RPMI8226 (cell line): ENCODE measurements around the gene SELENOH.

Experiments used
- DNase-seq: peaks from one replicate; pipeline ENCODE4 v3.0.0-alpha.2; 2015

Gene SELENOH

DNA sequence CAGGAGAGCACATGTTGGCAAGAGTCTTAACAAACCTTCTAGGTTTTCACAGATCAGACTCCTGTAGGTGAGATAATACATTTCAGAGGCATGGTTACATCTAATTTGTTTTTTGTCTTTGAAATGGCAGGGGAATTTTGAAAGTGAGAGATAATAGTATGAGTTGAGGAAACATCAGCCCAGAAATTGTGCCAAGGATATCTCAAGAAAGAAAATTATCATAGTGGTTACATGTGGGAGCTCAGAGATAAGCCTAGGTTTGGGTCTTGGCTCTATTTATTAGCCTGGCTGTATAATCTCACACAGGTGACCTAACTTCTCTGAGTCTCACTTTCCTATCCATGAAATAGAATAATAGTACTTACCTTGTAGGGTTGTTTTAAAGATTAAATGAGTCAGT, 9.9 kb downstream of the SELENOH start:
- no peak for DNase-seq

DNA sequence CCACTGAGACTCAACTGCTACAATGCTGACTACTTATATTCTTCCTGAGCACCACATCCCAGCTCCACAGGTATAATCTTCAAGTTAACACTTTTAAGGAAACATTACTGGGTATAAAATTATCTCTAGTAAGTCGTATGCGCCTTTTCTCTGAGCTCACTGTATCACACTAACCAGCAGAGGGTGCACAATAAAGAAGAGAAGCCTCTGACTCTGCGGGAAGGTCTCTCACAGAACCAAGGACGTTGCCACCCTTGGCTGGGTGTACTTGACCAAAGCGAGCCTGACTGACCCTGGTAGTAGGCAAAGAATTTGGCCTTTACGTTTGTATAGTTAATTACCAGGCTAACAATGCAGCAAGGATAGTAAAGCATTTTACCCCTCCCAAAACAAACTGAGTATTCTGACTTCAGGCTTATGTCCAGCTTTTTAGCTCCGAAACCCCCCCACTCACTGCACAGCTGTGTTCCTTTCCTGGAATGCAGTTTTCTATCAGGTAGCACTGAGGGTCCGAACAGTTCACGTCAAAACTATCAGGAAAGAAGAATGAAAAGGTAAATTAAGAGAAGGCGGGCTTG, 10.5 kb downstream of the SELENOH start, which contains the start of gene BTBD18:
Gene BTBD18, minus strand, starts transcription at position 144 of the 578 bp plus-strand sequence. CDS start 631 bp downstream, outside the sequence.
- peak; percentile 10 for DNase-seq

DNA sequence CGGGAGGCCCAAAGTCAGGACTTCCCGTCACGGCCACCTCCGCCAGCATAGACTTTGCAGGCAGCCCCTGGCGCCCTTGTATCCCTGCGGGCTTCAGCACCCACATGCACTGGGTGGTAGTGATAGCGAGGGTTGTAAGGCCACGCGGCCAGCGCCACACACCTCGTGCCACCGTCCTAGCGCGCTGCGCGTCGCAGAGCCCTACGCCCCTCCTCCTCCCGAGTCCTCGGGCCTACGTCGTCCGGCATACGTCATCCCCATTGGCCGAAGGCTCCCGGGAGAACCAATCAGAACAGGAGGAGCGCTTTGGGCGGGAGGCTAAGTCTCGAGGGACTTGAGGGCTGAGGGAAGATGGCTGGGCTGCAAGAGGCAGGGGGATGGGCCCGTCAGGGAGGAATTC, 11.7 kb downstream of the SELENOH start:
- no peak for DNase-seq

DNA sequence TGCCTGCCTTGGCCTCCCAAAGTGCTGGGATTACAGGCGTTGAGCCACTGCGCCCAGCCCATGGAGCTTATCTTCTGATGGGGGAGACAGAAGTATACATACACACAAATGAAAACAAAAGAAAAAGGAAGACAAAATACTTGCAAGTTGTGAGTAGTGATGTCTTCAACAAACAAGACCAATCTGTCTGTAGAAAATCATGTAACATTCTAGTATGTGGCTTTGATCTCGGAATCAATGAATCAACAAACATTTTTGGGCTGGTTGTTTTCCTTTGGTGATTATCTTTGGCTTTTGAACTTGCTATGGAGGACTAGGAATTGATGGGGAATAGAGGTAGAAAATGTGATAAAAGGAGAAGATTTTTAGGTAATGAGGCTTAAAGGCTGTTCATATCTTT, 16.9 kb downstream of the SELENOH start:
- DNase-seq: no peak

DNA sequence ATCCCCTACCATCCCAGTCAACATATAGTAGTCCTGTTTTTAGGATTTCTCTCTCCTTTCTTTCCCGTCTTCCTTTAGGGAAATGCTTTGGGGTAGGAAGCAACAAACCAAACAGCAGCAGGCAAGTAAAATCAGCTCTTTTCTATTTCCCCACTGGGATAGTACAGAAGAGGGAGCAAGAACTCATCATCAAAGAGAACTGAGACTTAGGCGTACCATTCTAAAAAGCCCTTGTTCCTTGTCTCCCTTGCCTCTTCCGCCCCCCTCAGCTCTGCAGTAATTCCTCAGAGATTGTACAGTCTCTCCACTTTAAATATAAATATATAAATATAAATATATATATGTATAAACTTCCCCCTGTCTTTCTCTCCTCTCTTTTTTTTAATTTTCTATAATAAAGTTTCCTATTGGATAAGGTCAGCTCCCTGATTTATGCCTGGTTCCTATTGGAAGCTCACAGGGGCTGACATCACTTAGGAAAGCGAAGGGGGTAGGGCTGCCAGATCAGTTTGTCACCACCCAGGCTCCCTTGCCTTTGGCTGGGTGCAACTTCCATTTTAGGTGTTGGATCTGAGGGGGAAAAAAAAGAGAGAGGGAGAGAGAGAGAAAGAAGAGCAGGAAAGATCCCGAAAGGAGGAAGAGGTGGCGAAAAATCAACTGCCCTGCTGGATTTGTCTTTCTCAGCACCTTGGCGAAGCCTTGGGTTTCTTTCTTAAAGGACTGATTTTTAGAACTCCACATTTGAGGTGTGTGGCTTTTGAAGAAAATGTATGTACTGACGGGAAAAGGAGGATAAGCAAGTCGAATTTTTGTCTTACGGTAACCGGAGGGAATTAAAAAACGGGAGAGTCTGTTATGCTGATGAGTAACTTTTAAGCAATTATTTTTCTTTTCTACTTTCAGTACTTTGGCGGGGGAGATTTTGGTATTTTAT, 20.3 kb downstream of the SELENOH start, which contains the start of gene CTNND1:
Gene CTNND1, plus strand, starts transcription at position 502 of the 934 bp plus-strand sequence. CDS start 29,677 bp downstream, outside the sequence.
- no peak for DNase-seq

DNA sequence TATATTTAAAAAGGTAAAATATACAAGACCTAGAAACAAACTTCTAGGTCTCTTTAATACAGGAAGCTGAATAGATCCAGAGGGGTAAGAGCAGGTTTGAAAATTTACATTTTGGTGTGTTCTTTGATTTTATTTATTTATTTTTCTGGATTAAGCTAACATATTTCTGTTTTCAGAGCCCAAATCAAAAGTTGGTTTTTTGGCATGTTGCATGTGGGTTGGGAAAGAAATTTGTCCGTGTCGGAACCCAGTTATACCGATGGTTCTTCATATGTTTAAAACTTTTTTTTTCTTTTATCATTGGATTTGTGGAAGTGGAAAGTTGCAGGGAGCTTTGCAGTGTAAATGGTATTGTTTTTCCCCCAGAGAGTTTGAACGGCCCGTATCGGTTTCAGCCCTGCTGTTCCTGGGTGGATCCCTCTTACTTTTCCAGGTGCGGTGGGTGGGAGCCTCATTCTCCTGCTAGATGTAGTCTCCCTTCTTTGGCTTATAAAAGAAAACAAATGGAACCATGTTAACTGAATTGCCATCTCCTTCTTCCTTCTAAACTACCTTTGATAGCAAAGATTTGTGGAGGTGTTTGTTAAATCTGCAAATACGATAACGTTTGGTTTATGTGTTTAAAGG, 21.1 kb downstream of the SELENOH start:
- DNase-seq: no peak

DNA sequence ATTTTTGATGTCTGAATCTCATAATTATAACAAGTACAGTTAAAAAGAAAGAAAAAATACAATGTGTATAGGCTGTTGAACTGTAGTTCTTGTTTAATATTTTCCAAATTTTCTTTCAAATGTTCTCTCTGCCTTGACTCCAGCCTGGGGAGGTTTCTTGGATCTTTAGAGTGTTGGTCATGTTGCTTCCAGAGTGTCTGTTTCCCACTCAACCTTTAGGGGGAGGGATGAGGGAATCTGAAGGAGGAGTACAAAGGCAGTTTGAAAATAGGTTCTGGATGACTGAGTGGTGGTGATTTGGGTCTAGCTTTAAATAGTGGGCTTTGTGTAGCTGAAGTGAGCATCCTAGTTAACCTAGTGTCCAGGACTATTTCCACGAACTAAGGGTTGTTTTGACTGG, 22.3 kb downstream of the SELENOH start:
- DNase-seq: no peak

DNA sequence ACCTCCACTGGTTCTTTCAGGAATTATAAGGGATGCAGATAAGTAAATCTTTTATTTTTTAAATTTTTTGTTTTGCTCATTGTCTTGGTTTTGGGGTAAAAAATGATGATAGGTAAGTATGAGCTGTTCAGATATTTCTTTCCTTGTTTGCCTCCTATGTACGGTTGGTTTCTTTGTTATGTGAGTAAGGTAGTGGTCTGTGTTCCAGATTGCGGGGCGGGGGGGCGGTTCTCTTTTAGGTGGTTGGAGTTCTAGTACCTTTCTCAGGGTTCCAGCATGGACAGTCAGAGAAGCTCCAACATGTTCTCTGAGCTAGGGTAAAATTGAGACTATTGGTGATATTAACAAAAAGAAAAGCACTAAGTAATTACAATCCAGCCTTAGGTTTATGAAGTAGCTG, 22.7 kb downstream of the SELENOH start:
- DNase-seq: no peak

DNA sequence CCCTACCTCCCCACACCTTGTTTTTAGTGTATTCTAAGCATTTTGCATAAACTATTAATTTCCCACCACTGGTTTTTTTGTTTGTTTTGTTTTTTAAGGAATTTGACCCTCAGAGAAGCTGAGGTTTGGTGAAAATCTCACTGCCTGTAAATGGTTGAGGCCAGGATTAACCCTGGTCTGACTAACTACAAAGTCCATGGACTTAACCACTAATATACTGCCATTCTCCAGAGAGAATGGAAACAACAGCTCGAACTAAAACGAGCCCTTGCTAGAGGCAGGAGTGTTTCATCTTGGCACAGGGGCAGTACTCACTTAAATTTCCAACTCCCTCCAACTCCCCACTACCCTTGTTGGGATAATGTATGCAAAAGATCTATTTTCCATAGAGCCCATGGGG, 23.3 kb downstream of the SELENOH start:
- no peak for DNase-seq

DNA sequence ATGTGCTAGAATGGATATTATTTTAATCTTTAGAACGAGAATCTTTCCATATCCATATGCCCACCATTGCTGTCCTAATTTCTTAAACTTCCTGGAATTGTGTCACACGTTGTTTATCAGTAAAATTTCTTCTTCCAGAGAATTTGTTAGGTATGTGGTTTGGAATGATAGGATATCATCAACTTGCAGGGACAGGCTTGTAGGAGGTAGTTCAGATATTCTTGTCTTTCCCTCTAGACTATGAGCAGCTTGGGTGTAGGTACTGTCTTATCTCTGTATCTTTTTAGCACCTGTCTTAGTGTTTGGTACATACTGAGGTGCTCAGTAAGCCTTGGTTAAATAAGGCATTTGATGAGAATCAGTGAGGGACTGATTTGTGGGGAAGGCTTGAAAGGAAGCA, 23.7 kb downstream of the SELENOH start:
- DNase-seq: no peak

DNA sequence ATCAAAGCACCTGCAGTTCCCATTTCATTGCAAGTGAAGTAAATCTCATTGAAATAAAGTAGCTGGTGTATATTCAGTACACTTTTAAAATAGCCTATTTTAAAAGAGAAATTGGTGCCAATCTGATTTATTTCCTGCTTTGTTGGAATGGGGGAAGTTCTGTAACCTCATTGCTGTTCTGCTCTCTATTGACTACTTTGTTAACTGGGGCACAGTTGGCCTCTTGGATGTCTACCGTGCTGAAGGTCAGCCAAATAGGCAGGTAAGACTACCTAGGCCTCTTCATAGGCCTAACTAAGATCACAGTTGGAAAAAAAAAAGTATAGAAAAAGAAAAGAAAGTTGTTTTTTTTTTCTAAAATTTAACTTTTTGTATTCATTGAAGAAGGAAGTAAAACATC, 29.5 kb downstream of the SELENOH start:
- no peak for DNase-seq

DNA sequence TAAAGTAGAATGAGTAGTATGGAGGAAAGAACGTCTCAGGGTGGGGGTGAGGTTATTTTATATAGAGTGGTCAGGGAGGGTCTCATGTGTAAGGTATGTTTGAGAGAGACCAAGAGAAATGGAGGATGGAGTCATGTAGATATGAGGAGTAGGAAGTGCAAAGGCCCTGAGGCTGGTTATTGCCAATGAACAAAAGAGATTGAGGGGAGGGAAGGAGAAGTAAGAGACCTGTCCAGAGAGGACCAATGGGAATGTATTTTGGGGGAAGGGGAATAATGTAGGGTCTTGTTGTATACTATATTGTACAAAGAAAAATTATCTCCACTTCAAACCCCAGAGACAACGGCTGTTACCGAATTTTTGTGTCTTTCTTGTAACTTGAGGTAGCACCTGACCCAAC, 30.1 kb downstream of the SELENOH start:
- DNase-seq: no peak

DNA sequence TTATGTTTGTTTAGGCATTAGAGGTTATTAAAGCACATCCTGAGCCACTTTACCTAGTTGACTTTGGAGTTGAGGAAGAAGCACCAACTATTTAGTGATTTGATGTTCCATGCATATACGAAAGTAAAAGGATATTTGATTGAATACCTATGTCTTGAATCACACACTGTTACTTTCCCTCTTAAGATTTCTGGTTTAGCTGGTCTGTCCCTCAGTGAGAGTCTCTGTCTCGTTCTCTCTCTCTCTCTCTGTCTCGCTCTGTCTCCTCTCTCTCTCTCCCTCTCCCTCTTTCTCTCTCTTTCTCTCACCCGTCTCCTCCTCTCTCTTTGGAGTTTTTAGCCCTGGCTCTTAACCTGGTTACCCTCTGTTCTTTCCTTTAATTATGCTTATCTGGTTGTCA, 31.3 kb downstream of the SELENOH start:
- no peak for DNase-seq

DNA sequence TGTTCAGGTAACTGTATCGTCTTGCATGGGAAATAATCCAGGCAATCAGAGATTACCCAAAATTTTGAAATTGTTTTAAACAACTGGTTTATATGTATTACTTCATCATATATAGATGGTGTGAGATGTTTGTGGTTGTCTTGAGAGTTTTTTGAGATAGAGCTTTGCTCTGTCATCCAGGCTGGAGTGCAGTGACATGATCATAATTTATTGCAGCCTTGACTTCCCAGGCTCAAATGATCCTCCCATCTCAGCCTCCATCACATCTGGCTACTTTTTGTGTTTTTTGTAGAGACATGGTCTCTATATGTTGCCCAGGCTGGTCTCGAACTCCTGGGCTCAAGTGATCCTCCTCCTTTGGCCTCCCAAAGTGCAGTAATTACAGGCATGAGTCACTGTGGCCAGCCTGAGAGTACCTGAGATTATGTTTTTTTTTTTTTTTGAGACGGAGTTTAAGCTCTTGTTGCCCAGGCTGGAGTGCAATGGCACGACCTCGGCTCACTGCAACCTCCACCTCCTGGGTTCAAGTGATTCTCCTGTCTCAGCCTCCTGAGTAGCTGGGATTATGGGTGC, 31.8 kb downstream of the SELENOH start:
- DNase-seq: no peak

DNA sequence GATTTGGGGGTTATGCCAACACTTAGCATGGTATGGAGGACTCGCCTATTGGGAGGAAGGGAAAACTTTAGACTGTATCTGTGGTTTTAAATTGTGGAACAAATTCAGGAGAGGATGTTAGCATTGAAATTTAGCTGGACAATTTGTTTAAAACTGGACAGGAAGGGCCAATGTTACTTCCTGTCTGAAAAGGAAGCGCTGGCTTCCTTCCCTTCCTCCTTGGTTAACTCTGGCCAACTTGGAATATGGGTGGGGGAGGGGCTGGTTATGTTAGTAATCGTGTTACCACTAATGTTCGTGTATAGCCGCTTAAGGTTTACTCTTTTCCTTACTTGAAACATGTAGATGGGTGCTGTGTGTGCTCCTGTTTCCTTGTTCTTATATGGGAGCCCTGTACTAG, 34.2 kb downstream of the SELENOH start:
- DNase-seq: no peak

DNA sequence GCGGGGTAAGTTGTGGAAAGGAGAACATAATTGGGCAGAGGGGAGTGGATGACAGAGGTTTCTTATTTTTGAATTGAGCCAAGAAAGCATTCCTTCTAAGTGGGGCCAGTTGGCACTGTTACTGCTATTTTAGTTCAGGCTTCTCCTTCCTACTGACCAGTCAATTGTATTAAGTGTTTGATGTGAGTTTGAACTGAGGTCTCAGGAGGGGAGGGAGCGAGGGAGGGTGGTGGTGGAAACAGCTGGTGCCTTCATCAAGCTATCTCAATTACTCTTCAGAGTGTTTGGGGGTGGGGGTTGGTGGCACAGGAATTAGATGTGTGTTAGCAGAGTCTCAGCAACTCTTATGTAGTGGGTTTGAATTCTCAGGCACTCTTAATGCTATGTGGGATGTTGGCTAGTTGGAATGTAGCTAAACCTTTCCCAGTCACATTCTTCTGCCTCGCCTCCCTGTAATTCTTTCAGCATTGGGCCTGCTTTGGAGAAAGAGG, 34.8 kb downstream of the SELENOH start:
- no peak for DNase-seq

DNA sequence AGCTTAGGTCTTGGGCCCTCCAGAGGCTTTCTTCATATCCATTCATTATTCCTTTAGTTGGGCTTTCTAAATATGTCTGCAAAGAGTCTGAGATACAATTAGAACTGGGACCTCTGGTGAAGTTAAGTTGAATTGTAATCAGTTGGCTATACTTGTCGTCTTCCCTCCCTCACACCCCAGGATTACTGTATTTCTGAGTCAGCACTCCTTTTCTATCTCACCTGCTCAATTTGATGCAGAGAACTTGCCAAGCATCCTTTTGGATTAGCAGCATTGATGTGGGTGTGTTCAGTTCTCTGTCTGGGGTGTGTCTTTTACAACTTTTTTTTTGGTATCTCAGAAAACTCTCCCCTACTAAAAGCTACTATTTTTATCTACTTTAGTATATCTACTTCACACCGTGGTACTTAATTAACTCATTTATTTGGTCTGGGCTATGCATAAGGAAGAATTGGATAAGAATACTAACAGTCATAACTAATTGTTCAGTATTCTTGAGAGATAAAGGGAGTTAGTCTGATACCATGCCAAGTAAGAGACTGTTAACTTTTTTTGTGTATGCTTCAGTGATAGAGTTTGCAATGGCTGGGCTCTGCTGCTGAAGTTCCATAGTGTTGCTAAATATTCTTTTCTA, 35.4 kb downstream of the SELENOH start:
- no peak for DNase-seq

DNA sequence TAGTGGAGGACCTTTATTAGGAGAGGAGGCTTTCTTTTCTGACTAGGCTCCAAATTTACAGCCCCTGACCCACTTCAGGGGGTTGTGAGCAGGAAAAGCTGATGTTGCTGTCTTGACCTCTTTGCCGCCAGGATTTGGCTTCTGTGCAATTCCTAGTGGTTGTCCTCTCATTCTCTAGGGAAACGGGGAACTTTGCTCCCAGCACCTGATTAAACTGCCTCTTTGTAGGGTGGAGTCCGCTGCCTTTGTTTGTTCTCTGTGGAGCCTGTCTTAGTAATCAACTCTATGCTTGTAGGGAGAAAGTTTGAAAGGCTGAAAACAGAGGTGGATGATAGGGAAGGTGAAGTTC, 36.7 kb downstream of the SELENOH start:
- DNase-seq: no peak

DNA sequence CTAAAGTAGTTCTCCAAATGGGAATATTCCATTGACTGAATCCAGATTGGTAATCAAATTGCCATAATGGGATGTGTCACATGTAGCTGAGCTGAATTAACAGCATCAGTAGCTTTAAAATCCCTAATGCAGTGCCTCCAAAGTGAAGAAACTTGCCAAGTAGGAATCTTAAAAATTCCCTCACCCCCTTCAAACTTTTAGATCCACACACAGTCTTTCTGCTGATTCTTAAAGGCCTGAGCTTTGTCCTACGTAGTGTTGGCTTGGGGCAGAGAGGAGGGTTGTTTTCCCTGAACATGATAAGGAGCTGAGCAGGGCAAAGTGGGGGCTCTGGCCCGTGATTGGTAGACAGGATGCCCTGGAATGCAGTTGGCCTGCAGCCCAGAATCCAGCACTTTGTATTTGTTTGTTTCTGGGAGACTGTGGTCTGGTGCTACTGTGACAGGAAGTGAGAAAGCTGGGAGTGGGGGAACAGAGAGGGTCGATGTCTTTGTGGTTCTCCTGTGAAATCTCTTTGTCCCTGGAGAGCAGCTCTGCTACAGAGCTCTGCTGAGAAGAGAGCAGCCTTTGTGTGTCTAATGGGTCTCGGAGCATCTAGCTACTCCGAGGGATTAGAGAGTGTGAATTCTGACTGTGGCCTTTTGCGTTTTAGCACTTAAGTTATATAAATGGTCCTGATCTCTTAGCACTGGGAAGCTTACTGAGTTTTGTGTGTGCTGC, 37.2 kb downstream of the SELENOH start:
- DNase-seq: no peak

DNA sequence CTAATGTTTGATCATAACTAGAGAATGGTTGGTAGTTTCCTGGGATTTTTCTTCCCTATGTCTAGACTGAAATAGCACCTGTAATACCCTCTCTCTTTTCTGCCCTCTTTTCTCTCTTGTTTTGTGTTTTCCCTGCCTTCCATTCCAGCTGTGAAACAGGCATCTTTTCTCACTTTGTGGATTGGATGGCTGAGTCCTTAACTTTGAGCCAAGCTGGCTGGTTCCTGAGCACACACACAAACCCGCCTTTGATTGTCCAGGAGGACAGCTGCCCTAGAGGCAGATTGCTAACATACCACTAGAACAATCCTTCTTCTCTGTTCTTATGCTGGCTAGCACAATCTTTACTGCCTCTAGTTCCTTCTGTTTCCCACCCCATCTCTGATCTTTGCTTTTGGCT, 38.0 kb downstream of the SELENOH start:
- DNase-seq: no peak

DNA sequence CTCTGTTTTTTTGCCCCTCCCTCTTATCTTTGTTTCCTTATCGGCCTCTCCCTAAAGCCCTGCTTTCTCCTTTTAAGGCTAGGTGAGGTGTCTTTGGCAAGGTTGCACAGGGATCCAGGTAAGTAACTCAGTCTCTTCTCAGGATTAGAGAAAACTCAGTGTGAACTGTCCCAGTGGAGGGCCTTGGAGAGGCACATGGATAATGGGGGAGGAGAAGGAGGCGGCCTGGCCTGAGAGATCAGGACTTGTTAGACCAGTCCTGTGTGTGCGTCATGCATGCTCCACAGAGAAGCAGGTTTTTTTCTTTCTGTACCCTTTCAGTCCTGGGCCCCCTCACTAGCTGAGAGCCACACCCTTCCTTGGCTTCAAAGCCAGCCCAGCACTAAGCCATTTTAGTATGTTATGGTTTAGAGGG, 40.2 kb downstream of the SELENOH start:
- no peak for DNase-seq

DNA sequence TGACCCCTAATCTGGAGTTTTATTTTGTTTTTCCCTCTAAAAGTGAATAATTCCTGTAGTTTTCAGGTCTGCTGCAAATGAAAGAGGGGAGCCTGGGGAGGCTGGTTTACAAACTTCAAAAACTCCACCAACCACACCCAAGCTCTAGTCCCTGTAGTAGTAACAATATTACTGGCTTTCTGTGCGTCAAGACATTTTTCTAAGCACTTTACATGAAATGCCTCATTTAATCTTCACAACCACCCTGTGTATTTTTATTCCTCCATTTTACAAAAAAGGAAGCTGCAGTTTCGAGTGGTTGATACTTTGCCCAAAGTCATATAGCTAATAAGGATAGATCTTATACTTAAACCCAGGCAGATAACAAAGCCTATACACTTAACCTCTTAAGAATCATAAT, 43.8 kb downstream of the SELENOH start:
- no peak for DNase-seq
